GM19467 (cell line): ENCODE measurements around the gene ATP2B2.

ENCODE experiments used
- ATAC-seq: cut with Tn5 transposase; IDR thresholded peaks from one replicate; pipeline ENCODE4 v1.9.1; 2021; ENCODE audit warnings: mild to moderate bottlenecking, moderate library complexity; ENCODE audit not compliant: unreplicated experiment

ATP2B2 gene

DNA sequence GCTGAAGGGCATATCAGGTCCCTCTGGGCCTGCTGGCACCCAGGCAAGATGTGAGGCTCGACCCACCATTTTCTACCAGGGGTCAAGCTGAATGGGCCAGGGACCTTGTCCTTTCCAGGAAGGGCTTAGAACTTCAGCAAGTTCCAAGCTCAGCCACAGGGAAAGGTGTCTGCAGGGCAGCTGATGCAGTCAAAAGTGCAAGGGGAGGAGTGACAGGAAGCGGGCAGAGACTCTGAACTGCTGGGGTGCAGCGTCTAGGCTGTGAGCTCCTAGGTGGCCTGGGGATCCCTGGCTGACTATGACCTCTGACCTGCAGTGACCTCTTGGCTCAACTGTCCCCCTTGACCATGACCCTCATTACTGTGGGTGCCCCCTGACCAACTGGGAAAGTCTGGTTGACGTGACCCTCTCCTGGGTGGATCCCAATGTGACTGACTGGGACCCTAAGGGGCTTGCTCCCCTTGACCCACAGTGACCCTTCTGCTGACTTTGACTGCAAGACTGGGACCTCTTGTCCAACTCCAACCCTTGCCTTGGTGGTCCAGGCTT, 170.1 kb downstream of the ATP2B2 start:
- ATAC-seq = no peak

DNA sequence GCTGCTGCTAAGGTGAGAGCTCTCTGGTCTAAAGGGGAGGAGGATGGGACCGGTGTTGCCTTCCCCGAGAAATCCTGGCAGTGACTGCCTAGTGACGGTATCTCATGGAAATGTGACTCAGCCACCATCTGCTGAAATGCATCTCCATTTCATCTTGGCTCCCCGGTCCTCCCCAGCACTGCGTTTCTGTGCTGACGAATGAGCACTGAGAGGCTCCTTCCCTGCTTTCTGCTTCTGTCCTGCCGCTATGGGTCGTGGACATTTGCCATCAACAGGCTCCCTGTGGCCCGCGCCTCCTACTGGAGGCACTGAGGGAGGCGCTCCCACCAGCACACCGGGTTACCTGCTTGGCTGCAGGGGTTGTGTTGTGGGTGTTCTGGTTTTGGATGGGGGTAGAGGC, 170.9 kb downstream of the ATP2B2 start:
- ATAC-seq = no peak

DNA sequence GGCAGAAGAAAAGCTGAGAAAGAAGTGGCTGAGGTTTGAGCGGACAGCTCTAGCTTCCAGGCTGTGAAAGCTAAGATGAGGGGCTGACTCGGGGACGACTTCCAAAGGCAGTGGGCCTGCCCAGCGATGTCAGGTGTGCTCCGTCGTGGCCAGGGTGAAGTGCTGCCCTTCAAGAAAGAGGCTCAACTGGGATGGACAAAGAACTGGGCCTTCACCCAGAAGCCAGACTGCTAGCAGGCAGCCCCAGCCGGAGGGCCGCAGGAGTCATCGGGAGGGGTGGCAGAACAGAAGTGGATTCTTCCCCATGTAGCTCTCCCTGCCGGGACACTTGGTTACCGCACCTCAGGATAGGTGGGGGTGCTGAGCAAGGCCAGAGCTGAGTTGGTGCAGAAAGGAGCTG, 171.3 kb downstream of the ATP2B2 start:
- no peak for ATAC-seq

DNA sequence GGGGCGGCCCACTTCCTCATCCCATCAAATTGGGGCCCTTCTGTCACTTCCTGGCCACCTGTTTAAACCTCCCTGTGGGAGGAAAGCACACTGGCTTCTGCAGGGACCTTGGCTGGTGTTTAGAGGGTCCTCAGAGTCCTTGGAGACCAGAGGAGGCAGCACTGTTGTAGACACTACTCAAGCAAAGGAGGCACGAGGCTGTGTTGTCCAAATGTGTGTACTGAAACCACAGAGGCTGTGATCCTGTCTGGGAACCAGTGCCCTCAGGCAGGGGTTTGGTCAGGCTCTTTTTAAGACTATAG, 172.1 kb downstream of the ATP2B2 start:
- no peak for ATAC-seq

DNA sequence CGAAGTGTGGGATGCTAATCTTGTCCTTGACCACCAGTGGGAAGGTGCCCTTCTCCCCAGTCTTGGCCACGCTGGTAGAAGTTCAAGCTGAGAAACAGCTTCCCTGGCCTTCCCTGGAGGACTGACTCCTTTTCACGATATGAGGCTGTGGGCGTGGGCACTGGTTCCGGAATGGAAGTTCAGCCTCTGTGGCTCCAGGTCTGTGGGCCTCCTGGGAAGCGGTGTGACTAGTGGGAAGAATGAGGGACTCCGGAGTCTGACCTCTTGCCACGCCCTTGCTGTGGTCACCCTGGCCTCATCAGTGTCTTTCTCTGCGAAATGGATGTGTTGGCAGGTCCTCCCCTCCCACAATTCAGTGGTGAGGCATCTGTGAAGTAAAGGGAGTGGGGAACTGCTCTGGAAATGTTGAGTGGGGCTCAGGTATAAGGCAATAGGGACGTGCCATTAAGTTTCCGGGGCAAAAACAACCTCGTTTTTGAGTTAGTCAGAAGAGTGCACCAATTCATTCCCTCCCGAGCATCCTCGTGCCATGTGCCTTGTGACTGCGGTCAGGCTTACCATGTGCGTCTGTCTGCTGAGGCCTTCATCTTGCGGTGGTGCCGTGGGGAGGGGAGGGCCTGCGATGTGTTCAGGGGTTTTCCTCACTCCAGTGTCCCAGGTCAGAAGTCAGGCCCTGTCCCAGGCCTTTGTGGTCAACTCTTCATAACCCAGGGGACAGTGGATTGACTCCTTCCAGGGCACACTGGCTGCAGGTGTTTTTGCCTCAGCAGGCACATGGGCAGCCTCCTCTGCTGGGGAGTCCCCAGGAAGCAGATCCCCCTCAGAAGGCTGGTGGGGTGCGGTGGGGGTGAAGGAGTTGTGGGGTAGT, 172.7 kb downstream of the ATP2B2 start:
- ATAC-seq = no peak

DNA sequence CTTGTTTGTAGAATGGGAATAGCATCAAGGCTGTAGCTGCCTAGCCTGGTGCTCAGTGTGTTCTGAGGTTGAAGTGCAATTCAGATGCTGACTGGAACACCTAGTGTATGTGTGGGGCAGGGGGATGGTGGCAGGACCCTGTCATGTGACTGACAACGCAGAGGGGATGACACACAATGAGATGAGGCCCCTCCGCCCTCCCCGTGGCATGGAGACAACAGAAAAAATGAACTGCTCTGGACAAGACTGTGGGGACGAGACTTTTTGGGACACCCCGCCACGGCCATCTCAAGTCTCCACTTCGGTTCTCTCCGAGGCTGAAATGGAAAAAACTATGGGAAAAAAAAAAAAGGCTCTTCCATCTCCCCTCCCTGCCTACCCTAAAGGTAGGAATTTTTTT, 174.1 kb downstream of the ATP2B2 start:
- no peak for ATAC-seq

DNA sequence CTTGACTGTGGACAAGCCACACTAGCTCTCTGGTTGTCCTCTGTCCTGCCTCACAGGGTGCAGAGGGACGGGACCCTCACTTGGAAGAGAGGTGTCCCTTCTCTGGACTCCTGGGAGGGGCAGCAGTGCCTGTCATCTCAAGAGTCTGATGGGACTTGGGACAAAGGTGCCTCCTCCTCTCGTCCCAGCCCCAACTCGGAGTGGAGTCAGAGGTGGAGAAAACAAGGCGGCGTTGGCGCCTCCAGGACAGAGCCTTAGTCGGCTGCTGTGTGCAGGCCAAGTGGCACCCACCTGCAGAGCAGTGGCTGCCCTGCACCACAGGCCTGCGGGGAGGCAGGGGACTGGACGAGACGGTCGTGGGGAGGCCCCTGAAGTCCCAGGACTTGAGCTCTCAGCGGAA, 175.1 kb downstream of the ATP2B2 start:
- no peak for ATAC-seq

DNA sequence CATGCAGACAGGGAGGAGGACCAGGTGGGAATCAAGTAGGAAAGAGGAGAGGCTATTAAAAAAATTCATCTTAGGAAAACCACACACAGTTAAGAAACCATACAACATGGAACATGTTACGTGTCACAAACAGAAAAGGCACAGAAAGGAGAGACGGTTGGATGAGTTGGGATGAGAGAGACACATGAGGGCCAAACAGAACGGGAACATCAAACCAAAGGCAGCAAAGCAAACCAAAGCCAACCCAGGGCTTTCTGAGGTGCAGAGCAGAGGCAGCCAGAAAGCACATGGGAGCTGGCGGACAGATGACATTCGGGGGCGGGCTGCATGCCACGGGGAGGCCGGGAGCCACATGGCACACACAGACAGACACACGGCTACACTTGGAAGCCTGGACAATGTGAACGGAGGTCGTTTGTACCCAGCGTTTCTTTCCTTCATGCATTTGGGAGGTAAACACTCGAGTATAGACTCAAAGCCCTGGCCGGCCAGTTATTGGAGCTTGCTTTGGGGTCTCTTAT, 175.8 kb downstream of the ATP2B2 start:
- ATAC-seq = no peak

DNA sequence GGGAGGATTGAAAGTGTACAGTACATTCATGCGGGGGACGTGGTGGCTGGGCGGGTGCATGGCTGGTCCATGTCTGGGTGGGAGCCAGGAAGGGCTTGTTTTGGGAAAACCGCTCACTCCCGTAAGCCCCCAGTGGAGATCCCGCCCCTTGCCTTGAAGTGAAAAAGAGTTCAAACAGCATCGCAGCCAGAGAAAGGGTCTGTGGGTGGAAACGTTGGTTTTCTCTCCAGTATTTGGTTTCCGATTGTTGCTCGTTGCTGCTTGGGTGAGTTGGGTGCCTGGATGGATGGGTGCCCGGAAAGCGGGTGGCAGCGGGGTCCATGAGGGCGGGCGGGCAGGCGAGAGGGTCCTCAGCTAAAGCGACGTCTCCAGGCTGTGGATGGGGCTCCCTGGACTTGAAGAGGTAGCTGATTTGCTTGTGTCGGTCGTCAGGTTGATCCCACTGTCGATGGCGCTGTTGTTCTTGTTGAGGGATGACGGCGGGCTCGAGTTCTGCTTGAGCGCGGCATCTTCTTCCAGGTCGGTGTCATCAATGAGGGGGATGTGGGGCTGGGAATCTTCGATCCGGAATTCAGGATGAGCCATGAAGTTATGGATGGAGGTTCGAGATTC, 176.8 kb downstream of the ATP2B2 start:
- no peak for ATAC-seq

DNA sequence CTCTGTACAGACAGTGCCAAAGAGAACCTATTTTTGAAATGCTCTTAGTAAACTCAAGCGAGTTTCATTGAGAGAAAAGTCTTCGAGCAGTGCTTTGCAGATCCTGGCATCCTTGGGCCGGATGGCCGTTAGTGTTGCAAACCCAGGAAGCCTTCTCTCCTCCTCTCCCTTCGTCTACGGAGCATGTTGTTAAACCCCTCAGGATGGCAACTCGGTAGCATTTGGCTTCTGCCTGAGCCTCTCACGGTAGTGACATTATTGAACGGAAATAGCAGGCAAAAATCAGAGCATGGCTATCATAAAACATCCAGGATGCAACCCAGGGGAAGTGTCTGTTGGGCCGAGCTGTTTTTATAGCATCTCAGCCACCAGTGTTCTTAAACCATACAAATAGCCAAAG, 177.8 kb downstream of the ATP2B2 start:
- no peak for ATAC-seq

DNA sequence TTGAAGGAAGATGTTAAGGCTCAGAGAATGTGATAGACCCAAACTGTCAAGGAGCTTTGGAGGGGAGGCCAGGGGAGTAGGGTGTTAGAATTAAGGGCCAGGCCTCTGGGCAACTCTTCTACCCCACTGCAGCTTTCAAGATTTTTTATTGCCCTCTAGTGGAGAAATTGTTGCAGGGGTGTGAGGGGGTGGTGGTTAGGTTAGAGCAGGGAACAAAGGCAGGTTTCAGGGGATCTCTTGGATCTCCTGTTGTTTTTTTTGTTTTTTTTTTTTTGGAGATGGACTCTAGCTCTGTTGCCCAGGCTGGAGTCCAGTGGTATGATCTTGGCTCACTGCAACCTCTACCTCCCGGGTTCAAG, 183.1 kb downstream of the ATP2B2 start:
- no peak for ATAC-seq

DNA sequence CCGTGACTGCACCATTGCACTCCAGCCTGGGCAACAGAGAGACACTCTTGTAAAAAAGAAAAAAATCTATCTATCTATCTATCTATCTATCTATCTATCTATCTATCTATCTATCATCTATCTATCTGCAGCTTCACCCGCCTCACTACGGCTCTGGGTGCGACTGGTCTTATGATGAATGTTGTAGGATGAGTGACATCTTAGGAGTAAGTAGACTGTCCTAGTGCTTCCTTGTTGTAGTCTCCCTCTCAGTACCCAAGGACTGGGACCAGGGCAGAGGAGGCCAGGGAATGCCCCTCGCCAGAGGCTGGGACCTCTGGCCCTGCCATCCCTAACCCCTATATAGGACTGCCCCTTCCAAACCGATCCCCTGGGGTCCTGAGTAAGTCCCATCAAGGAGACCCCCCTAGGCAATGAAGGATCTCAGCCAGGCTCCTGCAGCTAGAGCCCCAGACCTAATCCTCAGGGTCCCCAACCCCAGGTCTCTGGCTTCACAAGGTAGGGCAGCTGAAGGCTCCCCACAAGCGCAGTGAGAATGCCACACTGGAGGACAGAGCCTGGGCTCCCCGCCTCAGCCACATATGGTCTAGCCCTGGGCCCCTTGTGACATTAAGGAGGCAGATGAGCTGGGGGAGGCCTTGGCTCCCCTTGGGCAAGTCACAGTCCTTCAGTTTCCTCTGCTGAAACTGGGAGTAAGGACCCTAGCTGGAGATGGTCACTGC, 183.6 kb downstream of the ATP2B2 start:
- no peak for ATAC-seq

DNA sequence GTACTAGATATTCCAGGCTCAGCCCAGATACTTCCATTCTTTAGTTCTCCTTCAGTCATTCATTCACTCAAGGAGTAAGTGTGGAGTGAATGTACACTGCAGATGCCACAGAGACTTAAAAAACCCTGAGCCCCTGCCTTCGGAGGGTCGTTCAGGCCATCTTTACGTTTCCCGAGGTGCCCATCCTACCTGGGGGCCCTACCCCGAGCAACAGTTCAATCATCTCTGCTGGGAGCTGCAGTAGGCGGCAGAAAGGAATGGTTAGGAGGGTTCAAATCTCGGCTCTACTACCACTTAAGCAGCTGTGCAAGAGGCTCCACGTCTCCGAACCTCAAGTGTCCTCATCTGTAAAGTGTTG, 185.1 kb downstream of the ATP2B2 start:
- no peak for ATAC-seq

DNA sequence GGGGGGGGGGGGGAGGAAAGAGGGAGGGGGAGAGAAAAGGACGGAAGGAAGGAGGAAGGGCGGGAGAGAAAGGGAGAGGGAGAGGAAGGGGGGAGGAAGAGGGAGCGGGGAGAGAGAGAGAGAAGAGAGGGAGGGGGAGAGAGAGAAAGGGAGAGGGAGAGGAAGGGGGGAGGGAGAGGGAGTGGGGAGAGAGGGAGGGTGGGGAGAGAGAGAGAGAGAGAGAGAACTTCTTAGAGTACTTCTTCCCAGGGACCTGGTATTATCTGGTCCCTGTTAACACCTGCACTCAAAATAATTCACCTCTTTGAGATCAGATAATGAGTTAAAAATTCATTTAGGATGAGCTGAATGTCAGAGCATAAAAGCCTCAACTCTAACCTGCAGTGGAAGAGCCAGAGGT, 185.6 kb downstream of the ATP2B2 start:
- no peak for ATAC-seq

DNA sequence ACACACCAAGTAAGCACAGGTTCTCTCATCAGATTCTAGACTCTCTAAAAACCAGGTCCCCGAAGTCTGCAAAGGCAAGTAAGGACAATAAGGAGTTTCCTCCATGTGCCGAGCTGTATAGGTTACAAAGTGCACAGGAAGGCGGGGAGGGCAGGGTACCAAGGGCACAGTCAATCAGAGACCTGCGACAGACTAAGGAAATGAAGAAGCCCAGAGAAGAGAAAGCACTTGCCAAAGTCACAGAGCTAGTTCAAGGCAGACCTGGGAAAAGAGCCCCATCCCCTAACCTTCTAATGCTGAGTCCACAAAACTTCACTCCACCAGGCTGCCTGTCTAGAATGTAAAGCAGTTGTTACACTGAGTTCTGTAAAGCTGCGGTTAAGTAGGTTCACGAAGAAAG, 186.1 kb downstream of the ATP2B2 start:
- no peak for ATAC-seq

DNA sequence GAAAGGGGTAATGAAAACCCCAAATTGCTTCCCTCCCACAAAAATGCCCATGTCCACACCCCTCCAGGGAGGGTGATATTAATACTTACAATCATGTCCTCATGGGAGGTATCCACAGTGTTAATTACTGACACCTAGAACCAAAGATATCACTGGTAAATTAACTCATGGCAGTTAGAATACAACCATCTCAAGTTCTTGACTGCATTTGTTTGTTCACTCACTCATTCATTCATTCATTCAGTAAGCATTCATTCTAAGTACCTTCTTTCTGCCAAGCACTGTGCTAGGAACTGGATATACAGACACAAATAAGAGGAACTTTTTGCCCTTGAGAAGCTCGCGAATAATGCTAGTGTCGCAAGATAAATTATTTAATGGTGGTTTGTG, 187.4 kb downstream of the ATP2B2 start:
- no peak for ATAC-seq

DNA sequence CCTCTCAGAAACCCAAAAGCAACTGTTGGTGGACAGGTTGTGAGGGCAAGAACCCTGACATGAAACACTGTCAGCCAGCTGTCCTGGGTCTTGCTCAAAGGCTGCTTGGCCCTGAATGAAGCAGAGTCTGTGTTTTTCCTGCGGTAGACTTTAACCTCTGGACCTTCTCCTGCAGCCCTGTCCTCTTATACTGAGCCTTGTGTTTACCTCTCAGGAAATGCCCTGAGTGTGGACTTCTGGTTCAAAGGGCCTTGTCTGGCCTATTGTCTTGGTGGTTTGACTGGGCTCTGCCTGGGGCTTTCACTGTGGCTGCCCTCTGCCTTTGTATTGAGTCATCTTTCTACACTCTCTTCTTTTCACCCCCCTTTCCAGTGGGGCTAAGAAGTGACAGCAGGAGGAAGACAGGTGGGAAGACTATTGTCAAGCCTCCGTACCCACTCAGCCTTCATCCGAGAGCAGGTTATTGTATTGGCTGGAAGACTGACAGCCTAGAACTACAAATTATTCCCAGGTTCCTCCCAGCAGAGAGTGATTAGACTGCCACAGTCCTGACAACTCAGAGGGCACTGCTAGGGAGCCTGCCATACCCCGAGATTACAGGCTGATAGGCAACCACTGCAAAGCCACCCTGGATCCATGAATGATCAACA, 187.9 kb downstream of the ATP2B2 start:
- no peak for ATAC-seq

DNA sequence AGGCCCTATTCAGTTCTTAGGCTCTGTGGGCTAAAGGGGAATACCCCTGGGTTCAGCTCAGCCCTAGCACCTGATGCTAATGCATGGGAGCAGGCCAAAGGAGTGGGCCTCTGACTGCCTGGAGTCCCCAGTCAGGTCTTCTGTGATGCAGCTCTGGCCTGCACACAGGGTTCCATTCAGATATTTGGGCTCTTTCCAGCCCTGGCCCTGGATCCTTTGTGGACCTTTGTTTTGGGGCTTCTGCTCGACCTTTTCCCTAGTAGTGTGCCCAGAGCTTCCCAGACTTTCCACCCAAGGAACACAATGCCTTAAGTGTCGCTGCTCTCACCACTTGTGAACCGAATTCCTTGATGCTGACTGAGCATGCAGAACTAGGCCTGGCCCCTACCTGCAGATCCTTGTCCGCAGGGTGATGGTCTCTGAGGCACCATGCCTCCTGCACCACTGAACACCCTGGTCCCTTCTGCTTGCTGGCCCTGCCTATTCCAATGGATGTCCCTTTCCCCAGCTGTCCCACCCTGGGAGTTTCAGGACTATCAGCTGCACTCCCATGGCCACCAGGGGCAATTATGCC, 189.5 kb downstream of the ATP2B2 start:
- no peak for ATAC-seq

DNA sequence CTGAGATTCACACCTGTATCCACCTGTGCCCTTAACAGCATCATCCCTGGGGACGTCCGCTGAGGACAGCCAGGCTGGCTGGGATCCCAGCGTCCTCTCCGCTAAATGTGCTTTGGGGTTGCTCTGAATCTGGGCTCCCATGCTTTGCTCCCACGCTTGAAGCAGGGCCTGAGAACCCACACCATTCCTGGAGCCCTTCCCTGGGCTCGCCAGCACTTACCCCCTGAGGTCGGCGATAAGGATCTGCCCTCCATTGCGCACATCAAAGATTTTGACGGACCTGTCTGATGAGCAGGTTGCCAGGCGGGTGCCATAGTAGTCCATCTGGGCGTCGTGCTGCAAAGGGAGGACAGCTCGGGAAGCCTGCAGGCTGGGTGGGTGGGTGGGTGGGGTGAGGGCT, 190.3 kb downstream of the ATP2B2 start:
- ATAC-seq = no peak

DNA sequence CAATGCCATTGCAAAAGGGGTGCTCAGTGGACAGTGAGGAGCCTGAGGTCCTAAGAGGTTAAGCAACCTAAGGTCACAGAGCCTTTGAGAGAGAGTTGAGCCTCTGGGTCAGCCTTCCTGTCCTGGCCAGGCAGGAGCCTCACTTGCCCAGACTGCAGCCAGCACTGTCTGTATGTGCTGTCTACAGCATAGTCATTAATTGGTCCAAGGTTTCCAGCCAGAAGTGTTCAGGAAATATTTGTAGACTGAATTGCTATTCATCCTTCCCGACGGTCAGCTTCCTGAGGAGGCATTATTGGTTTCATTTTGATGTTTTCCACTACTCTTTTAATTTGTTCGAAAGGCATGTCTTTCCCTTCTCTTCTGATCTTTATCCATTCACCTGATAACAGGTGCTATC, 192.5 kb downstream of the ATP2B2 start:
- no peak for ATAC-seq

DNA sequence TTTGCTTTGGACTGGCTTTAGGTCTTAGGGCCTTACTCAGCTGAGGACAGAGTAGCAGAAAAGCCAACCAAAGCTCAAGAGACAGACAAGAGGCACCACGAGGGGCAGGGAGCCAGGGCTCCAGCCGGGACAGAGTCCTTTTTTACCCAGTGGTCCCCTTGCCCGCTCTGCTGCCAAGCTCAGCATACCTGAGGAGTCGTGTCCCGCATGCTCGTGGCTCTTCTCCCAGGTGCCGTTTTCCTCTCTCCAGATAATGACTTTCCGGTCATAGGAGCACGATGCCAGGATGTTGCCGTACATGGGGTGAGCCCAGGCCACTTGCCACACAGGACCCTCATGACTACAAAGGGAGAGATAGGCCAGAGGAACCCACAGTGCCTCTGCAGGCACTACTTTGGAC, 193.0 kb downstream of the ATP2B2 start:
- no peak for ATAC-seq
